ENCODE data around the gene THRA.

DNA sequence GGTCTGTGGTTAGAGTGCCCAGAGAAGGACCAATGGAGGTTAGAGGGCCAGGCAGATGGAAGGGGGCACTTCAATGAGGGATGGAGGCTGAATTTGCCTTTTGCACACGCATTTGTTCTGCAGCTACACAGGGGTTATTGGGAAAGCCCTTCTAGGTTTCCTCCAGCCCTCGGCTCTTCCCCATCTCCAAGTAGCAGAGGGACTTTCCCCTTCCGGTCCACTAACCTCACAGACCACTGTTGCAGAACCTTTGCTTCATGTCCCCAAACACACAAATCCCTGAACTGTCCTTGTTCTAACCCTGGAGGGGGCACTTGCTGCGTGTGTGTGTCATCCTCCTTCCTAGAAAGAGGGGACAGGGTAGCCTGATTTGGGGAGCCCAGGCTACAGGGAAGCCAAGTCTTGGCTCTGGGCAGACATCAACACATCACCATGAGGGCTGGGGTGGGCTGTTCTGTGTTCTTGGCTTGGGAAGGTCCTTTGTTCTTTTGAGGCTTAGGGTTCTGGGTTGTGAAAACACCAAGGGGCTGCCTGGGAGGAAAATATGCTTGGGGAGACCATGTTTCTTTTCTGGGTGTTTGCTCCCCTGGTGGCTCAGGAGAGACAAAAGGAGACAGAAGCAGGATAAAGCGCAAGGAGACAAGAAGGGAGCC is 44.9 kb downstream of the THRA start:
- TF ChIP-seq, protein P1, sequence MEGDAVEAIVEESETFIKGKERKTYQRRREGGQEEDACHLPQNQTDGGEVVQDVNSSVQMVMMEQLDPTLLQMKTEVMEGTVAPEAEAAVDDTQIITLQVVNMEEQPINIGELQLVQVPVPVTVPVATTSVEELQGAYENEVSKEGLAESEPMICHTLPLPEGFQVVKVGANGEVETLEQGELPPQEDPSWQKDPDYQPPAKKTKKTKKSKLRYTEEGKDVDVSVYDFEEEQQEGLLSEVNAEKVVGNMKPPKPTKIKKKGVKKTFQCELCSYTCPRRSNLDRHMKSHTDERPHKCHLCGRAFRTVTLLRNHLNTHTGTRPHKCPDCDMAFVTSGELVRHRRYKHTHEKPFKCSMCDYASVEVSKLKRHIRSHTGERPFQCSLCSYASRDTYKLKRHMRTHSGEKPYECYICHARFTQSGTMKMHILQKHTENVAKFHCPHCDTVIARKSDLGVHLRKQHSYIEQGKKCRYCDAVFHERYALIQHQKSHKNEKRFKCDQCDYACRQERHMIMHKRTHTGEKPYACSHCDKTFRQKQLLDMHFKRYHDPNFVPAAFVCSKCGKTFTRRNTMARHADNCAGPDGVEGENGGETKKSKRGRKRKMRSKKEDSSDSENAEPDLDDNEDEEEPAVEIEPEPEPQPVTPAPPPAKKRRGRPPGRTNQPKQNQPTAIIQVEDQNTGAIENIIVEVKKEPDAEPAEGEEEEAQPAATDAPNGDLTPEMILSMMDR (conservative IDR thresholded peaks at IDR 0.05; ENCODE audit: low read length): no peak
- TF ChIP-seq EZH2phosphoT487 (IDR thresholded peaks at IDR 0.05; ENCODE audit: borderline replicate concordance): no peak

Data from Loucy (cell line).